Kidney tubule cell (primary cell): ENCODE data around the gene ARID1B.
A peak's percentile ranks its signal among the peaks of the same experiment; 100 is the strongest.
"Not testable (repeated sequence)": the region's sequence is repeated elsewhere in the genome, so short reads cannot be mapped to it uniquely, and the experiment has no call there.

Source experiments
- DNase-seq: peaks from one replicate; pipeline ENCODE4 v3.0.0-alpha.2; 2018; ENCODE audit warnings: low spot score

The ARID1B gene

DNA sequence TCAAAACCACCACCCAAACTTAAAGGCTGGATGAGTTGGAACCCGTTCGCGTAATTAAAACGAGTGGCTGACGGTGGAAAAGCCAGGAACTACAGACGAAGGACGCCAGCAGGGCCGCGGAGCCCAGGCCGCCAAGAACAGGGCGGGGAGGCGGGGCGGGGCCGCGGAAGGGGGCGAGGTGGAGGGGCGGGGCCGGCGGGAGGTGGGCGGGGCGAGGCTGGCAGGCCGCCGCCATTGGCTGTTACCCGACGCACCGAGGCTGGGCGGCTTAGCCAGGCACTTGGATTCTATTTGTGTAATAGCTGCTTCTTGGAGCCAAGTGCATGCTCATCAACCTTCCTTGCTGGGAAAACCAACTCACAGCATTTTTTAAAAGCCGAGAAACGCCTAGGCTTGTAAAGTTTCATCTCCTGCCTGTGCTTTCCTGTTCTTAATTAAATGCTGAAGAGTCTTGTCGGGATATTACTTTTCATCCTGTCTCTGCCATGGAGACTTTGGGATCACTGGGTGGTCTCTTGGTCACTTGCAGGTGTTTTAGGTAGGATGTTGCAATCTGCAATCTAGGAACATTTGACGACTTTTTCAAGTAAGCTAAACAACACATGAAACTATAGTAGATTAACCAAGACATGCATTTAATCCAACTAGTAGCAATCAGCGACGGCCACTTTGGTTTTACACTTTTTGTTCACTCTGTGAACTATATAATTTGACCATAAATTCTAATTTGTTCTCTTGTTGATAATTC, 245.0 kb downstream of the ARID1B start:
- peak; percentile 90 for DNase-seq

DNA sequence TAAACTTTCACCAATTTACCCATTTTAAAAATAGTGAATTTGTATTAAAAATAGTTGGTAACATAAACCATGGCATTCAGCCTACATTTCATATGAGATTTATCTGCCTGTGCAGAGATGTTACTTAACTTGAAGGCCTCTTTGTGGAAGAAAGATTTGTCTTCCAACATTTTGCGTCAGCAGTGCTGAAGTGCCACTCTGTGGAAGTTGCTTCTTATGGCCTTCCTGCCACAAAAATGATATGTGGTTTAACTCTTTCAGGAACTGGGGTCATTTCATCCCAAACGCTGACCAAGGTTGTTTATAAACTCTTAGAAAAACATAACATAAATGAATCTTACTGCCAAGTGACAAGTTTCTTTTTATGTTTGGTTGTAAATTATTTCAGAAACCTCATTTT, 246.8 kb downstream of the ARID1B start:
- no peak for DNase-seq

DNA sequence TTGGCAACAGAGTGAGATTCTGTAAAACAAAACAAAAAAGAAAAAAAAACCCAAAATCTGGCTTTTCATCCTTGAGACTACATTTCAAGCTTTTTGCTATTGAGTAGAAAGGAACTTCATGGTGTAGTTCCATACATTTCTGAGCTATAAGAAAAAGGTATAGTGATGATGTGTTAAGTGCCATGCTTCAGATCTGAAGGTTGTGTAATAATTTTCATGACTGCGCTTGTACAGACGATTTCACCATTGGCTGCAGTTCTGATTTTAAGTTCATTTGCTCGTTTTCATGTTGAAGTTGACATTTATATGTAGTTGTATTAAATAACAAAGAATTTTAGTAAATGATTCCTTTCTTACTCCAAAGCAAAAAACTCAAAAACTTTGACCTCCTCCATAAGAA, 247.6 kb downstream of the ARID1B start:
- no peak for DNase-seq

DNA sequence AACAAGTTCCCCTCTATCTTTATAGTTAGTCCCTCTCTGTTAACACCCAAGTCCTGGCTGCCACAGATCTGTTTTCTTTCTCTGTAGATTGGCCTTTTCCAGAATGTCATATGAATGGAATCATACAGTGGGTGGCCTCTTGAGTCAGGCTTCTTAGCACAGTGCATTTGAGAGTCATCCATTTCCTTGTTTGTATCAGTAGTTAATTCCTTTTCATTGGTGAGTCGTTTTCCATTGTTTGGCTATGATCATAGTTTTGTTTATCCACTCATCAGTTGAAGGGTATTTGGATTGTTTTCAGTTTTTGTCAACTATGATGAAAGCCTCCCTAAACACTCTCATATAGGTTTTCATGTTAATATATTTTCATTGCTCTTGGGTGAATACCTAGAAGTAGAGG, 248.3 kb downstream of the ARID1B start:
- DNase-seq = peak; percentile 66

DNA sequence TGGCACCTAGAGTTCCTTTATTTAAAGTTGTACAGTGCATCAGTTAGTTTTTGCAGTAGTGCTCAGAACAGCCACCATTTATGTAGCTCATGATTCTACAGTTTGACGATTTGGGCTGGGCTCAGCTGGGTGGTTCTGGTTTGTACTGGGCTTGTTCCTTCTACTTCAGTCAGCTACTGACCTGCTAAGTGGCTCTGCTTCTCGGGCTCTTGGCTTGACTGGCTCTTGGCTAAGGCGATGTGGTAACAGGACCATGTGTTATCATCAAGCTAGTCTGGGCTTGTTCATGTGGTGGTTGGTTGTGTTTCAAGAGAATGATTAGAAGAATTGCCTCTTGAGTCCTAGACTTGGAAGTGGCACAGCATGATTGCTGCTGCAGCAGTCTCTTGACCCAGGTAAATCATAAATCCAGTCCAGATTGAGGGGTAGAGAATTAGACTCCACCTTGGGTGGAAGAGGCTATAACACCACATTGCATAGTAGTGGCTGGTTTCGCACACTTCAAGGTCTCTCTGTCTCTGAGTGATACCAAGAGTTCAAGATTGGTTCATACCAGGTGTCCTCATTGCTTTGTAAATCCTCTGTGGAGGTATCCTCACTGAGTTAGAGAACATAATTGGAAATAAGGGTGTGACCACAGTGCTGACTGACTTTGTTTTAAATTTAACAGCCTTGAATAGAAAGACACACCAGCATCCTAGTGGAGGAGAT, 253.0 kb downstream of the ARID1B start:
- no peak for DNase-seq

DNA sequence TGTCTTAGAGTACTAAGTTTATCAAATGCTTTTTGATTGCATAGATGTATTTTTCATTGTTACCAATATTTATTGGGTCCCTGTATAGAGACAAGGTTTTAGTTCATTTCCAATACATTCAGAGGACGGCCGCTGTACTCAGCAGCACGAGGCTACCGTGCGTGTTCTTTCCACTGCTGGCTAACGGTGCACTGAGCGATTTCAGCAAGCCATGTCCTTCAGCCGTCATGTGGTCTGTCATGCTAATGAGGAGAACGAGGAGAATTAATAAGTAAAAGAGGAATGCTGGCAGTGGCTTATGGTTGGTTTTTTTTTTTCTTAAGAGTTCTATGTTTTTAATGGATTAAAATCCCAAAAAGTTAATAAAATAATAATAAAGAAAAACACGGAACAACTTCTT, 253.6 kb downstream of the ARID1B start:
- DNase-seq = peak; percentile 75

DNA sequence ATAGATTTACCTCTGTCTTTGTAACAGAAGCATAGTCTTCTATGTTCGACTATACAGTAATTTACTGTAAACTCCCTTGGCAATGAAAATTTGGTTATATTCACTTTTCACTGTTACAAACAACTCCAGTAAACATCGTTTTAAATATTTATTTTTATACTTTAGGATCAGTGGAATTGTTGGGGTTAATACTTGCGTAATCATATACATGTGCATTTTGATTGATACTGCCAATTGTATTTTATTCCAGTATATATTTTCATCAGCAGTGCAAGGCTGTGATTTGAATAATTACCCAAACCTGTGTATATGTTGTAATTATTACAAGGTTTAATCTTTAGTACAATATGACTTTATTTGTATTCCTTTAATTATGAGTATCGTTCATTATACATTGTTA, 255.7 kb downstream of the ARID1B start:
- no peak for DNase-seq

DNA sequence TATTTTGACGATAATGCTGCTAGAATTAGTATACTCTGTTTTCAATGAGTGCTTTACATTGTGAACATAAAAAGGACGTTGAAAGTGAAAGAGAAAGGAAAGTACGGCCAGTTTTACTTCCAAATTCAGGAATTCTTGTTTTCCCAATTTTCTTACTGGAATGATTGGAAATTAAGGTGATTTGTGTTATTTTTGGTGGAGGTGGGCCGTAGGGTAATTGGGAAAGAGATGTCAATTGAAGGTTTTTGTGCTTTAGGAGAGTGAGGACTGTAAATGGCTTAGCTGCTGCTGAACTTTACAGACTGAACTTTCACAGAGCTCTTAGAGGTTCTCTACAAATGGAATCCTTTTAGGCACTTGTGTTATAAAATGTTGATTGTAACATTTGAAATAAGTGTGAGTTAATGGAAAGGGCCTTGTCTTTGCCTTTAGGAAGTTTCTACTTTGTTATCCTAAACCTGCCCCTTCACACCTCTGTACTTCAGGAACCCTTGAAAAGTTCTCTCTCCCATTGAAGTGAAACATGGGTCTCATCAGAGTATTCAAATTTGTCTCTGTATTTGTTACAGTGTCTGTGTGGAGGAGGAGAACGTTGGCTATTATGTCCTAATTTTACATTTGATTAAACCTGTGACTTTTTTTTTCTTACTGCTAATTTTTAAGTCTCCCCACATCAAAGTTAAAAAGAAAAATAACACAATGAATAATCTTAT, 256.4 kb downstream of the ARID1B start:
- DNase-seq = no peak

DNA sequence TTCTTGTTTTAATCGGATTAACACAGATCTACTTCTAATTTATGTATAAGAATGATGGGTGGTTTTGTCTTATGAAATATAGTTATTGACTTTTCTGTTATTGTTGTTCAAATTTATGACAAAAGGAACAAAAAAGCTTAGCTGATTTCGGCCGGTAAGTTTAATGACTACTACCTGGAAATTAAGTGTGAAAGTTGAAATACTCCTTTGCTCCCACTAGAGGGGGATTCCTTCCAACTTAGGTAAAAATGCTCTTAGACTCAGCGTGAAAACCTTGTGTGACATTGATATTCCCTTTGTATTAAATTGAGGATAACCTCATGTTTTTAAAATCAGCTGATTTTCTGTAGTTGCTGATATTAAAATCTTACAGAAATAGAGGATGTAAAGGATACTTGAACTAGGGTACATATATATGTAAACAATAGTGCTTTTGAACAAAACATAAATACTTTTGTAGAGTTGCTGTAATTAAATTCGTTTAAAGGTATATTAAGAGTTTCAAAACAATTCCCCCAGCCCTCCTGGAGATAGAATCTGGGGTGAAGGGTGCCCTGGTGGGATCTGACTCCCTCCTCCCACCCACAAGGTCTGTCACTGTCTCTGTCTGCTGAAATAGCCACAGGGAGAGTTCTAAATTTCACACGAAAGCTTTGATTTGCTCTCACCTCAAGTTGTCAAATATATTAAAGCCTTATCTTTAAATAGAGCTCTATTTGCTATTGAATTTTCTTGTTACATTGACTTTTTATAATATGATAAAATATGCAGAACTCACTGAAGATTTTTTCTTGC, 257.5 kb downstream of the ARID1B start:
- DNase-seq = peak; percentile 67

DNA sequence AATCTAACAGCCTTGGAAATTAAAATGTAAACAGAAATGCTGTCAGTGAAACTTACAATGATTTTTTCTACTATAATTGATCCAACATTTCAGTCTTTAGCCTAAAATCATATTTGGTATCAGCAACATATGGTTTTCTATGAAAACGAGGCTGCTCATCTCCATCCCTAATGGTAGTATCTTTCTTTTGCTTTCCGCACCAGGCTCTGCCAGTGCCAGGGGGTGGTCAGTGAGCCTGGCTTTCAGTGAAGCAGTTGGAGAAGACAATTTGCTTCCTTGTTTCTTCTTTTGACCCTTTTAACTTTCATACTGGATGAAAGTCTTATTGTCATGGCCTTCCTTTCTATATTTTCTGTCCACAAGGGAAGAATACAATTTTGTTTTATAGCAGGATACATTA, 258.4 kb downstream of the ARID1B start:
- no peak for DNase-seq

DNA sequence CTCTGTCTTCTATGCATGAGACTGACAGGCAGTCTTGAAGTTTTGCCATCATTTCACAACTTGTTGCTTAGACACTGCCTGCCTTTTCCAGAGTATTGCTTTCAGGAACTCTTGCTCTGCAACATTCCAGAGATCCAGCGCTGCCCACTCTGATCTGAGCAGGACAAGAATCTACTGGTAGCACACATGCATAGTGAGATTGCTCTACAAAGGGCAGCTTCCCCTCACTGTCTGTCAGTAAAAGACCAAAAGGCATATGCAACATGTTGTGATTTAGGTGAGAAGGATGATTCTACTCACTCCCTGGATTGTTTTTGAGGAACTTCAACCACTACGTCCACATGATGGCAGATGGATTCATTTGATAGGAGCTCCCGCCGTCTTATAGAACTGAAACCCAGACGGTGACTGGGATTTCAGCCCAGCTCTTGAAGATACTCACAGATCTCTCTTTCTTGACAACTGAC, 259.1 kb downstream of the ARID1B start:
- peak; percentile 48 for DNase-seq

DNA sequence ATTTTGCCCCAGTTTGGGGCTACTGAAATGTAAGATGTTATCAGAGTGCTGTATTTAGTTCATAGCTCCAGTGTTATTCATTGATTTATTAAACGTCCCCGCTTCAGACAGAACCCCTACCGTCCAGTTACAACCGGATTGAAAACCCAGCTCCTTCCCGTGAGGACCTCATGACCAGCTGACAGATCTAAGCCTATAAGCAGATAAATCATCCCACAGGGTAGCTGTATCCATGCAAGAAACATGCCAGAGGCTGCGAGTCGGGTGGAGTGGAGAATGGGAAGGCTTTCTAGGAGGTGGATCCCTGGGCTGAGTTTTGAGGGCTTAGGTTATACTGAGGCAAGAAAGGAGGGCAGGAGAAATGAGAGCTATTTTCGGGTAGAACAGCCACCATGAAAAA, 260.0 kb downstream of the ARID1B start:
- peak; percentile 70 for DNase-seq

DNA sequence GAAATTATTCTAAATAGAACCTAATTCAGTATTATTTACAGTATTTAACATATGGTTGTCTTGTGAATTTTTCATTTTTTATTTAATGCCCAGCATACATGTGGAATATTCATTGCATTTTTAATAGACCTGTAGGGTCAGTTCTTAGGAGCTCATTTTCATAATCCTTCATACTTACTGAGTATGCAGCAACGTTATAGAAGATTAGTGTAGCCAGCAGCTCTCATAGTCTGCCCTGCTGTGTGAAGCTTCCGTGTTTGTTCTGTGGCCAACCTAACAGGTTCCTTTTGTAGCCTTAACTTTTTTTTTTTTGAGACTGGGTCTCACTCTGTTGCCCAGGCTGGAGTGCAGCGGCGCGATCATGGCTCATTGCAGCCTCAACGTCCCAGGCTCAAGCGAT, 261.4 kb downstream of the ARID1B start:
- no peak for DNase-seq

DNA sequence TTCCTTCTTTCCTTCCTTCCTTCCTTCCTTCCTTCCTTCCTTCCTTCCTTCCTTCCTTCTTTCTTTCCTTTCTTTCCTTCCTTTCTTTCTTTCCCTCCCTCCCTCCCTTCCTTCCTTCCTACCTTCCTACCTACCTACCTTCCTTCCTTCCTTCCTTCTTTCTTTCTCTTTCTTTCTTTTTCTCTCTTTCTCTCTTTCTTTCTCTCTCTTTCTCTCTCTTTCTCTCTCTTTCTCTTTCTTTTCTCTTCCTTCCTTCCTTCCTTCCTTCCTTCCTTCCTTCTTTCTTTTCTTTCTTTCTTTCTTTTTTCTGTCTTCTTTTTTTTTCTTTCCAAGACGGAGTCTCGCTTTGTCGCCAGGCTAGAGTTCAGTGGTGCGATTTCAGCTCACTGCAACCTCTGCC, 262.5 kb downstream of the ARID1B start:
- DNase-seq = not testable (repeated sequence)

DNA sequence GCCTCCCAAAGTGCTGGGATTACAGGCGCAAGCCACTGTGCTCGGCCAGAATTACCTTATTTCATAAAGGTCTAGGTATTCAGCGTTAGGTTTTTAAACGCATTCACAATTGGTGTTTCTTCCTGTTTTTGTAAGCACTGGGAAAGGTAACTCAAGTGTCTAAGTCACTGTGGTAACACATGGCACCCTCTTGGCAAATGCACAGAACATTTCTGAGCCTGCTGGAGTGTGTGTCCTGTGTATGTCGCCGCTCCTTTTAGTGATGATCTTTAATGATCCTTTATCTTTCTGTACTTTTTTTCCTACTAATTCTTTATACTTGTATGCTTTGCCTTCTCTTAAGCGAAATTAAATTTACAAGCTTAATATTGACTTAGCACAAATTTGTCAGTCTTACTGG, 263.0 kb downstream of the ARID1B start:
- no peak for DNase-seq

DNA sequence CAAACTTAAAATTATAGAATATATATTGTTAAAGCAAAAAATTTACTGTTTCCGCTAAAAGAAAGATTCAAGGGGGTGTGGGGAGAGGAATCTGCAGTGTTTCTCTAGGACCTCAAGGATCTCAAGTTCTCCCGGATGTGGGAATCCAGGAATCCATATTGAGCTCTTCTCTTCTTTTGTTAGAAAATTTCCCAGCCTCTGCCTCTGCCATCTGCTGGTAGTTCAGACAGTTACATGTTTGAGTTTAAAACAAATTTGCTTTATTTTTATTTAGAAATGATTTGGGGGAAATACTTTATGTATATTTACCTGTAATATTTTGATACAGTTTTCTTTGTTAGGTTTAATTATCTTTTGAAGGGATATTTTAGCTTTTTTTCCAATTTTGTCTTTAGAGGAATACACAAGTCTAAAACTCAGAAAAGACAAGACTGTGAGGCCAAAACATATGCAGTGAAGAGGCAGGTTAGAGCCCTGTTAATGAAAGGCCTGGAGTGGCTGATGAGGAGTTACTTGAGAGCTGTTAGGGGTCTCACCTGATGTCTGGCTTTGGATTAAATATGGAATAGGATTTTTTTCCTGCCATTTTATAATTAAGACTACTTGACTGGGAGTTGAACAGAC, 268.8 kb downstream of the ARID1B start:
- peak; percentile 65 for DNase-seq

DNA sequence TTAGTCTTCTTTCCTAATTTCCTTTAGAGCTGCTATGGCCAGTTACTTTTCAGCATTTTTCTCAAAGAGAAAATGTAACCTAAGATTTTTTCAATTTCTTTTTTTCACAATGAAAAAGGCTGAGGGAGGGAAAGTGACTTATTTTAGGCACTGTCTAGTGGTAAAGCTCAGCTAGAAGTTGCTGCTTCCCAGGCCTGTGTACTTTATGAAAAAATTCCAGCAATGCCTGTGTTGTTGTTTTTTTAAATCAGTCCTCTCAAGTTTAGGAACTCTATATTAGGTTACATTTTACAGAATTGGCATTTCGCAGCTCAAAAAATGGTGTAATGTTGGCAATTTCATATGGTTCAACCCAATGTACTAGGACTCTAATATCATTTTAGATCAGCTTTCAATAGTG, 269.6 kb downstream of the ARID1B start:
- no peak for DNase-seq

DNA sequence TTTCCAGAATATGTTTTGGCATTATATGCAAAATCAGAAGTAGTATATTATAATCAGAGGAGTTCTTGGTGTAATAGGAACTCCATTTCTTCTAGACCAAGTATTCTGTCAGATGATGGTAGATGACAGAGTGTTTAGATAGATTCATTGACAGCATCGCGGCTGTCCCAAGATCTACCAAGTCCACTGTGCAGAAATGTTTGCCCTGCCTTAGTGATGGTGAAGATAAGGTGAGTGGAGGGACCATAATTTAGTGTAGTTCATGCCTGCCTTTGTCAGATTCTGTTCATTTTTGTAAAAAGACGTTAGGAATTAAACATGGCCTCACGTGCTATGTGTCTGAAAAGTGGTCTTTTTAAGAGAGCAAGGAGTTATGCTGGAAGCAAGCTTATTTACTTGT, 270.1 kb downstream of the ARID1B start:
- no peak for DNase-seq

DNA sequence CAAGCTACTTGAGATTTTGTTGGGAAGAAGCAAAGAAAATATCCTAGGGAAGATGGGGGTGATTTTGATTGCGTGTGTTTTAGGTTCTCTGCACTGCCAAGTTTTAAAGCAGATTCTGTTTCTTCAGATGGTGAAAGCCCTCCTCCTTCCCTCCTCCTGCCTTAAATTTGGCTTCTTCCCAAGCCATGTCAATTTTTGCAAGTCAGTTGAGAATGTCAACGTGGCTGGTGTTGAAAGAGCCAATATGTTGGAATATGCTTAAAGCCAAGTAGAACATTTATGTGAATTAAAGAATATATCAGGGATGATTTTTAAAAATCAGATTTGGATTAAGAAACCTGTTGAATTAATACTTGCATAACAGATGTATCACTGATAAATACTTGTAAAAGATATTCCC, 270.8 kb downstream of the ARID1B start:
- DNase-seq = no peak

DNA sequence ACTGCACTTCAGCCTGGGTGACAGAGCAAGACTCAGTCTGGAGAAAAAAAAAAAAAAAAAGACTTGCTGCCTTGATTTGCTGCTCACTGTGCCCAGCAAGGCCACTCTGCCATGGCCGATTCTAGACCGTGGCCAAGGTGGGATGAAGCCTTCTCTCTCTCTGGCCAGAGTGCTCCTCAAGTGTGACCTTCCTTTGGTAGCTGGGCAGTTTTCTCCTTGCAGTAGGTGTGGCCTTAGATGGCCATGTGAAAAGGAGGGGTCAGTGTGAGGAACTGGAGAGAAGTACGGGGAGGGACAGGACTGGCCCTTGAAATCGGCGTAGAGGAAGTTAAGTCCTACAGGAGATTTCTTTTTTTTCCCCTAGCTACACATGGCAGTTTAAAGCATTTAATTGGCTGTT, 272.0 kb downstream of the ARID1B start:
- no peak for DNase-seq

DNA sequence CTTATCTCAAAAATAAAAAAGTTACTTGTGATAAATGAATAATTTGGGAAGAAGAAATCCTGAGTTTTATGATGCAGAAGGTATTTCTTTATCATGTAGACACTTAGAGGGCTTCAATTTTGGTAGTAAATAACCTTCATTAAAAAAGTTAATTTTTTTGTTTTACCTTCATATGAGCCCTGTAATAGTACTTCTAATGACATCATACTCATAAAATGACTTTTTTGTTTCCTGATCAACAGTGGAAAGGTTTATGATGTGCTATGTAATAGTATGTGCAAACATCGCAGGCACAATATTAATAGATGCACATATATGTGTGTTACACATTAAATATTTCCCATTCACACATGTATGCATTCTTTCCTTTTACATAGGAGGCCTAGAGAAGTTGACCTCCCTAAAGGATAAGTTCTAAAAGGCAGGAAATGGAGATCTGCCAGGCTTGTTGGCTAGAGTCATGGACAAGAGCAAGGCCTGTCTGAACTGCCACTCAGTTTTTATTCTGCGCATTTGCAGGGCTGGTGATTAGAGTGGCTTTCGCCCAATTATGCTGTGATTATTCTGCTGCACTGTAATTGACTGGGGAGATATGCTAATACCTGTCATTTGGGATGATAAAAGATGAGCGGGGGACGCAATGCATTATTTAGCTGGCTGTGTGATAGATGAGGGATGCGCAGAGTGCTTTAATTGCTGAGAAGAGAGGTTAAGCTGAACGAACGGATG, 273.5 kb downstream of the ARID1B start:
- no peak for DNase-seq
